BJ (cell line): ENCODE data around the gene CCDC15. TPM values are rescaled to one million over a fixed set of nuclear protein-coding genes. Genes with fewer than 3 reads are reported as not detected.

Experiments used
- CTCF ChIA-PET: fragments of 350-600 bp; formaldehyde crosslinking; extraction: SDS; loops from one replicate; lab custom pipeline; 2021; ENCODE audit warnings: antibody characterized with exemption, inconsistent platforms; lab: Yijun Ruan, JAX
- POLR2A ChIA-PET: fragments of 300-600 bp; sonication (Branson Sonifier 250); formaldehyde crosslinking; extraction: SDS; loops from one replicate; lab custom pipeline; 2021; ENCODE audit warnings: antibody characterized with exemption; lab: Charles Lee
- DNase-seq: peaks from one replicate; pipeline ENCODE4 v3.0.0-alpha.2; 2011; ENCODE audit warnings: low read depth
- H3K27me3 ChIP-seq: 2 replicates; pipeline ENCODE4 v1.6.0; 2011; ENCODE audit warnings: low read length; ENCODE audit not compliant: control insufficient read depth, insufficient read depth
- H3K36me3 ChIP-seq: 2 replicates; pipeline ENCODE4 v1.5.1; 2011; ENCODE audit warnings: low read length; ENCODE audit not compliant: control insufficient read depth, insufficient read depth
- H3K4me3 ChIP-seq: 2 replicates; pipeline ENCODE4 v1.5.1; 2011; ENCODE audit warnings: low read depth, mild to moderate bottlenecking, control low read depth, low read length
- CTCF ChIP-seq: IDR thresholded peaks from 2 replicates; pipeline ENCODE4 v1.5.1; 2011; ENCODE audit warnings: low read depth, mild to moderate bottlenecking, control low read depth, inconsistent platforms, low read length, moderate library complexity; ENCODE audit not compliant: insufficient read depth
- polyA plus RNA-seq: library from polyadenylated mRNA; depleted of rRNA; stranded (reverse); fragments of >200 nt; gene quantifications from 2 replicates; pipeline ENCODE4 v1.2.3, GENCODE V29; 2011

Gene CCDC15
- polyA plus RNA-seq, 1 experiment, result 0.66 TPM

- H3K27me3 ChIP-seq, result no peaks in the 10 kb centered on the region
- no peaks in the 10 kb centered on the region for H3K36me3 ChIP-seq
- ChIA-PET POLR2A (no interaction called here), CTCF (no interaction called here)
- H3K4me3 ChIP-seq, result no peak overlapping the region
- TF ChIP-seq CTCF, result no peak
- no peak for DNase-seq
Measured at GRCh38 chr11:125056931-125057692, 103.1 kb downstream of the CCDC15 start.

GRCh38 chr11:125057693-125058016 lies 103.7 kb downstream of the CCDC15 start:
- H3K27me3 ChIP-seq, result no peaks in the 10 kb centered on the region
- ChIA-PET POLR2A (no interaction called here), CTCF (interaction anchor here (1.5 kb wide), 1 partner anchor 12 kb away, joined by 4 read pairs; no protein-coding TSS in a partner anchor)
- H3K36me3 ChIP-seq, result no peaks in the 10 kb centered on the region
- TF ChIP-seq CTCF, result no peak
- no peak overlapping the region for H3K4me3 ChIP-seq
- no peak for DNase-seq

- POLR2A ChIA-PET, result no interaction called here
- DNase-seq, result no peak
- TF ChIP-seq CTCF, result no peak
- Histone ChIP-seq H3K27me3 (no peaks in the 10 kb centered on the region), H3K4me3 (no peak overlapping the region), H3K36me3 (no peaks in the 10 kb centered on the region)
- CTCF ChIA-PET, result no interaction called here
Measured at GRCh38 chr11:125061281-125061680, 107.3 kb downstream of the CCDC15 start.

GRCh38 chr11:125062218-125062930 lies 108.4 kb downstream of the CCDC15 start:
- no peak for TF ChIP-seq CTCF
- H3K4me3 ChIP-seq, result peak overlapping the region; percentile 69
- H3K27me3 ChIP-seq, result no peaks in the 10 kb centered on the region
- ChIA-PET CTCF (interaction anchor here (0.8 to 1.7 kb wide), 3 partner anchors 29 to 311 kb away, joined by 3 to 5 read pairs (median 3); no protein-coding TSS in a partner anchor), POLR2A (no interaction called here)
- H3K36me3 ChIP-seq, result no peaks in the 10 kb centered on the region
- DNase-seq, result no peak

- POLR2A ChIA-PET, result no interaction called here
- no peaks in the 10 kb centered on the region for H3K36me3 ChIP-seq
- H3K4me3 ChIP-seq, result peak within 1 kb of the TSS; percentile 69
- H3K27me3 ChIP-seq, result no peaks in the 10 kb centered on the region
- DNase-seq, result peak; percentile 11
- CTCF ChIA-PET, result interaction anchor here (0.6 to 1.7 kb wide), 7 partner anchors 13 to 861 kb away, joined by 3 to 5 read pairs (median 3); no protein-coding TSS in a partner anchor
- peak; percentile 21; the same call in 1 of the 2 replicates for TF ChIP-seq CTCF
Measured at GRCh38 chr11:125062931-125063428, 109.0 kb downstream of the CCDC15 start, which contains the start of gene SLC37A2. Gene SLC37A2 (plus strand): TSS chr11:125063305. CDS start chr11:125063368, 63 bp downstream.
